ENCODE measurements around the gene MPEG1. TPM values are rescaled to one million over a fixed set of nuclear protein-coding genes. Genes with fewer than 3 reads are reported as not detected.
A peak's percentile ranks its signal among the peaks of the same experiment; 100 is the strongest.

The MPEG1 gene
- total RNA-seq, 1 experiment from 2014 or later = not detected

GRCh38 chr11:59173080-59173963, 39.4 kb downstream of the MPEG1 start:
- peak overlapping the region; percentile 74 for H3K4me3 Mint-ChIP-seq (ENCODE audit: unreplicated experiment)

GRCh38 chr11:59172345-59173079, 40.2 kb downstream of the MPEG1 start:
- POLR2A ChIA-PET = interaction anchor here (1.0 to 1.9 kb wide), 6 partner anchors 10 to 65 kb away, joined by 3 to 56 read pairs (median 8); partner anchors contain the start of gene FAM111B
- CTCF ChIA-PET = interaction anchor here (0.6 to 6.1 kb wide), 13 partner anchors 10 to 121 kb away, joined by 3 to 304 read pairs (median 6); no protein-coding TSS in a partner anchor
- DNase-seq = peak; percentile 77 to 85
- intact Hi-C loops (cut with micrococcal nuclease; ENCODE audit: unreplicated experiment) = loop anchor here (10.0 kb wide), 2 partner anchors 382 to 582 kb away; partner anchors contain the start of gene STX3
- Histone ChIP-seq H3K36me3 (ENCODE audit: control insufficient read depth, insufficient read depth, low read length) (peaks cover 5% of the 10 kb centered on the region; the same call in 1 of the 2 replicates), H3K27me3 (replicated peaks; ENCODE audit: control insufficient read depth, insufficient read depth, low read length) (no peaks in the 10 kb centered on the region), H3K4me3 (ENCODE audit: low read depth, low read length) (peak overlapping the region; percentile 52), H3K4me1 (peaks cover 21% of the 10 kb centered on the region), H3K9me3 (no peaks in the 10 kb centered on the region)
- BruUV-seq (replicated peaks) = no TSS peak
- Mint-ChIP-seq H3K27ac (ENCODE audit: unreplicated experiment) (peak overlapping the region; percentile 73), H3K4me1 (ENCODE audit: low read depth, unreplicated experiment) (peaks cover 20% of the 10 kb centered on the region), H3K36me3 (ENCODE audit: insufficient read depth, unreplicated experiment) (peaks cover 35% of the 10 kb centered on the region), H3K4me3 (ENCODE audit: unreplicated experiment) (peak overlapping the region; percentile 74), H3K9me3 (ENCODE audit: unreplicated experiment) (peaks cover 10% of the 10 kb centered on the region), H3K27me3 (ENCODE audit: insufficient read depth, unreplicated experiment) (no peaks in the 10 kb centered on the region)
- no peak for TF ChIP-seq CTCF (IDR thresholded peaks at IDR 0.05; ENCODE audit: insufficient read depth in 1 of 2, low read depth in 1 of 2, low read length in 1 of 2, severe bottlenecking in 1 of 2, unreplicated experiment in 1 of 2)

More at GRCh38 chr11:59173080-59173963, 39.4 kb downstream of the MPEG1 start:
- Mint-ChIP-seq H3K36me3 (ENCODE audit: insufficient read depth, unreplicated experiment) (peaks cover 43% of the 10 kb centered on the region), H3K9me3 (ENCODE audit: unreplicated experiment) (peaks cover 18% of the 10 kb centered on the region), H3K4me1 (ENCODE audit: low read depth, unreplicated experiment) (peaks cover 28% of the 10 kb centered on the region), H3K27me3 (ENCODE audit: insufficient read depth, unreplicated experiment) (no peaks in the 10 kb centered on the region), H3K27ac (ENCODE audit: unreplicated experiment) (peak overlapping the region; percentile 73)
- intact Hi-C loops (cut with micrococcal nuclease; ENCODE audit: unreplicated experiment) = loop anchor here (10.0 kb wide), 2 partner anchors 381 to 581 kb away; partner anchors contain the start of gene STX3
- H3K36me3 ChIP-seq (ENCODE audit: control insufficient read depth, insufficient read depth, low read length) = peaks cover 6% of the 10 kb centered on the region; the same call in 1 of the 2 replicates
- ChIA-PET CTCF (interaction anchor here (1.5 to 6.1 kb wide), 4 partner anchors 9 to 66 kb away, joined by 10 to 304 read pairs (median 34); partner anchors contain the start of gene FAM111B), POLR2A (interaction anchor here (0.6 to 3.7 kb wide), 9 partner anchors 9 to 496 kb away, joined by 3 to 69 read pairs (median 7); partner anchors contain the start of genes FAM111B, OSBP and PATL1)
- H3K4me1 ChIP-seq = peaks cover 21% of the 10 kb centered on the region
- TSS peak; percentile 25 for BruUV-seq (replicated peaks)
- peak; percentile 58 to 79 for DNase-seq
- TF ChIP-seq CTCF (IDR thresholded peaks at IDR 0.05; ENCODE audit: insufficient read depth in 1 of 2, low read depth in 1 of 2, low read length in 1 of 2, severe bottlenecking in 1 of 2, unreplicated experiment in 1 of 2) = no peak
- peak overlapping the region; percentile 52 for H3K4me3 ChIP-seq (ENCODE audit: low read depth, low read length)
- no peaks in the 10 kb centered on the region for H3K9me3 ChIP-seq
- no peaks in the 10 kb centered on the region for H3K27me3 ChIP-seq (replicated peaks; ENCODE audit: control insufficient read depth, insufficient read depth, low read length)

All from Caco-2 (cell line).